GM18508 (cell line): Measurements from ENCODE around the gene GGT6.

Experiments used
- ATAC-seq: cut with Tn5 transposase; IDR thresholded peaks from one replicate; pipeline ENCODE4 v1.9.1; 2021; ENCODE audit warnings: moderate number of reproducible peaks; ENCODE audit not compliant: insufficient read depth, unreplicated experiment

GGT6 gene

DNA sequence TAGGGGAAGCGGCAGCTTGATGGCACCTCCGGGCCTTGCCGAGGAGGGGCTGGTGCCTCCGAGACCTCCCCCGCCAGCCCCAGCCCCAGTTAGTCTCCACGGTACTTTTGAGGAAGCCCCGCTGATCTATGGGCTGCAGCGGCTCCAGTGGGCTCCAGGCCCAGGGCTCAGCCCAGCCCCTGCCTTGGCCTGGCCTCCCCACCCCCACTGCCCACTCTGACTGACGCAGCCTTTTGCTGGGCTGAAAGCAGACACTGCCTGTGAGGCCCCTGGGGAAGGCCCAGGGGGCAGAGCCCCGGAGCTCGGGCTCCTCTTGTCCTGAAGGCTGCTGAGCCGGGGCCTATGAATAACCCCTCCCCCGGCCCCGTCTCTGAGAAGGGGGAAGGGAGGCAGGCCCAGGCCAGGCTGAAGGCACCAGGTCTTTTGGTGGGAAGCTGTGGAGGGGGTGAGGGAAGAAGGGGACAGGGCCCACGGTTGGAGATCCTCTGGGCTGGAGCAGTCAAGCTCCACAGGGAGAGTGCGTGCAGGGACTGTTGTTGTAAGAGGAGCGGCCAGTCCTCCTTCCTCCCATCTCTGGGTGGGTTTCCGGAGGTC lies 16.4 kb upstream of the GGT6 start:
- ATAC-seq = no peak

GRCh38 chr17:4576161-4576558 lies 15.8 kb upstream of the GGT6 start:
- no peak for ATAC-seq

- ATAC-seq = no peak
Observed at GRCh38 chr17:4574448-4575045, 14.2 kb upstream of the GGT6 start.

GRCh38 chr17:4573669-4574068 lies 13.3 kb upstream of the GGT6 start:
- no peak for ATAC-seq

DNA sequence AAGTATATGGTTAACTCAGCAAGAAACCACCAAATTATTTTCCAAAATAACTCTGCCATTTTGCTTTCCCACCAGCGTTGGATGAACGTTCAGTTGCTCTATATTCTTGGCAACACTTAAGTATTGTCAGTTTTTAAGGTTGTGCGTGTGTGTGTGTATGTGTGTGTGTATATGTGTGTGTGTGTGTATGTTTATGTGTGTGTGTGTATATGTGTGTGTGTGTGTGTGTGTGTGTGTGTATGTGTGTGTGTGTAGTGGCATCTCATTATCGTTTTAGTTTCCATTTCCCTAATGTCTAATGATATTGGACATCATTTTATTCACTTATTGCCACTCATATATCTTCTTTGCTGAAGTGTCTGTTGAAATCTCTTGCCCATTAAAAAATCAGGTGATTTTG lies 12.7 kb upstream of the GGT6 start:
- ATAC-seq = no peak

- ATAC-seq = no peak
Observed at GRCh38 chr17:4572131-4572530, 11.8 kb upstream of the GGT6 start.

- no peak for ATAC-seq
Observed at GRCh38 chr17:4569591-4569990, 9.2 kb upstream of the GGT6 start.

DNA sequence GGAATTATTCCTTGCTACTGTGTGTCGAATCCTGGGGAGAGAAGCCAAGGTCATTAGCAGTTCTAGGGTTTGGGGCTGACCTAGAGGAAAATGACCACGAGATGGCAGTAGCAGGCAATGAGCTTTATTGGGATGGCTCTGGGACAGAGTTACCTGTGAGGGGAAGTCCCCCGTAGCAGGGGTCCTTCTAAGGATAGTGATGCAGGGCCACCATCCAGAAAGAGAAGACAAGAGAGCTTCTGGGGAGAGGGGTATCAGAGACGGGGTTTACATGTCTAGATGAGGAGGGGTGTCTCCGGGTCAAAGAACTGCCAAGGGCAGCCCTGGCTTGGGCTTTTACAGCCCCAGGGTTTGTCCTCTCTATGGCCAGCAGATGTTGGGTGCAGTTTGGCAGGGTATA lies 6.4 kb upstream of the GGT6 start:
- no peak for ATAC-seq

GRCh38 chr17:4565209-4566141 lies 5.1 kb upstream of the GGT6 start:
- no peak for ATAC-seq

GRCh38 chr17:4562015-4562969 lies 1.9 kb upstream of the GGT6 start:
- ATAC-seq = no peak

GRCh38 chr17:4560837-4561256 lies 470 bp upstream of the GGT6 start:
- ATAC-seq = no peak

DNA sequence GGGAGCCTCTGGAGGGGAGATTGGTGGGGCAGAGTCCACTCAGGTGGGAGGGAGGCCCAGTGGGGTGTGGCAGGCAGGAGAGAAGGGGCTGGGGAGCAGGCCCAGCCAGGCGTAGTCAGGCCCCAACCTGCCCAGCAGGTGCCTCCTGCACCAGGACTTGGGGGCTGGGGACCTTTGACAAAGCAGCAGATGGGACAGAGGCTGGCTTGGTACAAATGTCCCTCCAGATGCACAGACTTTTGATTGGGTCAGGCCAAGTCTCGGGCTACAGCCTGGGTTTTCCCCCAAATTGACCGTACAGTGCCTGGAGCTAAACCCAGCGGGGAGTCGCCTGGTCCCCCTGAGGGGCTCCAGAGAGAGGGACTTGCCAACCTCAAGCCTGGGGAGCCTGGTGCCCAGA lies 411 bp downstream of the GGT6 start:
- ATAC-seq = no peak

DNA sequence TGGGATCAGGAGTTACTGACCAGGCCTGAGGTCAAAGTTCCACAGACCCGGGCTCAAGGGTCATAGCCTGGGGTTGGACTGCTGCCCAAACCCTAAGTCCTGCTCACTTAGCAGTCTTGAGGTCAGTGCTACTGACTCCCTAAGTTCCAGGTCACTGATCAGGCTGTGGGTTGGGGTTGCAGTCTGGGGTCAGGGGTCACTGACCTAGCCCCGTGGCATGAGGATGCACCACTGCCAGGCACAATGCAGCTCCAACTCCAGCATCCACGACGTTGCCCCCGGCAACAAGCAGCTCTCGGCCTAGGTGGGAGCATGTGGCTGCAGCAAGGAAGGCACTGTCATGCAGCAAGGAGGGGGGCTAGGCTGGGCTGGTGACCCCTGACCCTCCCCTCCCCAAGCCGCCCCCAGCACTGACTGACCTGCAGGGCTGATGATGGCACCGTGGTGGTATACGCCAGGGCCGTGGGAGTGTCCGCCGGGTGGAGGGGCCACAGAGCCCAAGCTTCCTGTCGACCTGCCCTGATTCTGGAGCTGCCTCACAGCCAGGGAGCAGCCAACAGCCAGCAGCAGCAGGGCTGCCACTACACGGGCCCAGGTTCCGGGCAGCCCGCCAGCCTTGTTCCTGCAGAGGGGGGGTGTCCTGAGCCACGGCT lies 1.1 kb downstream of the GGT6 start:
- no peak for ATAC-seq

DNA sequence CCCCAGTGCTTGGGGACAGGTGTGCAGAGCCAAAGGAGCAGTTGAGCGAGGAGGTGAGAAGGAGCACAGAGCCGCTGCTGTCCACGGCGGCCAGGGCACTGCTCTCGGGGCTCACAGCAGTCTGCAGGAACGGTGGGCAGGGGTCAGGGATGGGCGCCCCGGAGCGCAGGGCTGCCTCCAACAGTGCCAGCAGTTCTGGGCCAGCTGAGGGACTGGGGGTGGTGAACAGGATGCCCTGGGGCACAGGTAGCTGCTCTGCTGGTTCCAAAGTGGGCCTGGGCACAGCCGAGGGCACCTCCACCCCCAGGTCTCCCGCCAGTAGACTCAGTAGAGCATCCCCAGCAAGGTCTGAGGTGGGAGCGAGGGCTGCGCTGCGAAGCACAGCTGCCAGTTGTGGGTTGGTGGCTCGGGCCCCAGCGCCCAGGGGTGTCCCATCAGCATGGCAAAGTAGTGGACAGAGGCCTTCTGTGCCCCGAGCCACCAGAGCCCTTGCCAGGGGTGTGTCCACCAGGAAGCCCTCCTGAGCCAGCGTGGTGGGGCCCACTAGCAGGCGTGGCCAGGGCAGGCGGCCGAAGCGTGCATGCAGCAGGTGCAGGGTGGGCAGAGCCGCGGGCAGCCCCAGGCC lies 1.9 kb downstream of the GGT6 start:
- no peak for ATAC-seq

- no peak for ATAC-seq
Observed at GRCh38 chr17:4557626-4558346, 2.6 kb downstream of the GGT6 start.

DNA sequence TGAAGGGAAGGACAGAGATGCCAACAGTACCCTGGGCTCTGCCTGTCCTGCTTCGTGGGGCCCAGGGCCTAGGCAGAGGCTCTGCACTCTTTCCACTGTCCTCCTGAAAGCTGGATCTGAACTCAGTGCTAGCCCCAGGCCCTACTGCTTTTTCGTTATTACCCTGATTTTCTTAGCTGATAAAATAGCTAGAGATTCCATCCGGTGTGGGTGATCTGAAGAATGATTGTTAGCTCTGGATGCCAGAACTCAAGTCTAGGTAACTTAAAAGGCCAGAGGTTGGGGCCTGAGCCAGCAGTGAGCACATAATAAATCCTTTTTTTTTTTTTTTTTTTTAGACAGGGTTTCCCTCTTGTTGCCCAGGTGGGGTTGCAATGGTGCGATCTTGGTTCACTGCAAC lies 3.4 kb downstream of the GGT6 start:
- no peak for ATAC-seq

DNA sequence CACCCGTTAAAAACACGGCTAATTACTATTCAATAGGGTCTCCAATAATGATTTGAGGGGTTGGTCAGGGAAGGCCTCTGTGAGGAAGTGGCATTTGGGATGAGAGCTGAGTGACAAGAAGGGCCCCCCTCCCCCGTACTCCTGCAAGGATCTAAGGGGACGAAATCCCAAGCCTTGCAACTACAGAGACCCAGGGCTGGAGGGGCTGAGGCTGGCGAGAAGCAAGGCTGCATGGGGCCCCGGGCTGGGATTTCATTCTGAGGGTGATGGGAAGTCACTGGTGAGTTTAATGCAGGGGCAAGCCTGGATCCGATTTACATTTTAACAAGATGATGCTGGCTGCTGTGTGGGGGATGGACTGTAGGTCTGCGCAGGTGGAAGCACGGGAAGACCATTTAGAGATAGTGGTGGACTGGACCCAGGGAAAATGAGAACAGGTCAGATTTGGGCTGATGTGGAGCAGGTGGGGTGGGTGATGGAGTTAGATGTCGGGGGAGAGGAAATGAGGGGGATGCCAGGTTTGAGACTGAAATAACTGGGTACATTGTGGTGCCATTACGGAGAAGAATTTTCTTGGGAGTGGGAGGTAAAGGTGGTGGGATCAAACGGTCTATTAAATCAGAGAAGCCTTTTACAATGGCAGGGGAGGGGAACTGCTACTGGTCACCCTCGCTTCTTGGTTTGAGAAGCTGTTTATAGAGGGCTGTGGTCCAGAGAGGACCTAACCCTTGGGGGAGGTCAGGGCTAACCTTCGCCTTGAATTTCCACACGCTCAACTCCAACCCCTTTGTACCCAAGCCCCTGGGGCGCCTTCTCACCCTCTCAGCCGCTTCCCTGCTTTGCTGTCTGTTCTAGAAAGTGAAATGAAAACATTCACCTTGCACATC lies 4.3 kb downstream of the GGT6 start:
- no peak for ATAC-seq
